ENCODE data around the gene MACC1. TPM values are rescaled to one million over a fixed set of nuclear protein-coding genes. Genes with fewer than 3 reads are reported as not detected.

Gene MACC1
- polyA plus RNA-seq, 1 donor, result 0.04 TPM

DNA sequence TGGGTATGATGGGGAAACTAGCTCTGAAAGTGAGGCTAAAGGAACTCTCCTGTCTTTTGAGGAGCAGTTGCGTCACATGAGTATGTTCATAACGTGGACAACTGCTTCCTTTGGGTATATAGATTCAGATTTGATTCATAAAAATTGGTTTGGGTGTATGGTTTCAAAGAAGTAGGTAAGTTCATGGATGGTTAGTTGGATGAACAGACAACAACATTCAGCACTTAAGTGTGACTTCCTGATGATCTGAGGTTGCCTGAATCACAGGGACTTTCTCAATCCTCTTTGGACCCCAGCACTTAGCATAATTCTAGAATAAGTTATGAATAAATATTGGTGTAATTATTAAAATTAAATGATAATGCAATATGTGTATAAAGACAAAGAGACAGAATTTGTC lies 43.4 kb downstream of the MACC1 start:
- no peak for DNase-seq (ENCODE audit: low read depth)

- peak; percentile 22 for DNase-seq (ENCODE audit: low read depth)
Observed at GRCh38 chr7:20172736-20173334, 44.3 kb downstream of the MACC1 start.

GRCh38 chr7:20170633-20171032 lies 46.6 kb downstream of the MACC1 start:
- DNase-seq (ENCODE audit: low read depth), result no peak

DNA sequence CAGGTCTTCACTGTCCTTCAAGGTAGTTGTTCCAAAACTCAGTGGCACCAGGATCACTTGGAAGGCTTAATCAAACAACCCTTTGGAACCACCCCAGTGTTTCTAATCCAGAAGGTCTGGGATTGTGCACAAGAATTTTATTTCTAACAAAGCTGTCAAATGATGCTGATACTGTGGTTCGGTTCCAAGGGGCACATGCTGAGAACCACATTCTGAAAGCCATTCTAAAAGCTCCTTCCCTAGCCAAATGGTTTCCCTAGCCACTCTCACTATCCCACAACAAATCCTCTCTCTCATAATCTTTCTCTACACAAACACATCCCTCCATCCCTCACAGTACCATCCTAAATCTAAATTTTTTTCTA lies 52.1 kb downstream of the MACC1 start:
- no peak for DNase-seq (ENCODE audit: low read depth)

- no peak for DNase-seq (ENCODE audit: low read depth)
Observed at GRCh38 chr7:20164425-20165145, 52.6 kb downstream of the MACC1 start.

- no peak for DNase-seq (ENCODE audit: low read depth)
Observed at GRCh38 chr7:20162665-20163064, 54.5 kb downstream of the MACC1 start.

- no peak for DNase-seq (ENCODE audit: low read depth)
Observed at GRCh38 chr7:20159226-20159747, 57.9 kb downstream of the MACC1 start.

DNA sequence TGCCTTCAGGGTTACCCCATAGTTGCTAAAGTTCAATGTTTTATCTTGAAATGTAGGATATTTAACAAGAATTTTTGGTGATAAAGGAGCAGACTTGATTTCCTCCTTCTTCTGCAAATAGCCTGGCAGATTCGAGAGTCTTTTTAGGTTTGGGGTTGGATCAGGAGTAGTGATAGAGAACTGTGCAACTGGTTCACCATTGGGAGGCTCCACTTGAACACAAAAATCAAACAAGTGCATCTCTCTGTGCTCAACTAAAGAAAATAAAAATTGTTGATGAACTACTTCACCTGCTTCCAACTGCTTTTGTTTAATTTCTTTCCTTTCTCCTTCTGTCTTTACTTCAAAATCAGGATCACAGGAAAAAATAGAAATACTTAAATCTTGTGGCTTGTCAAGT lies 58.5 kb downstream of the MACC1 start:
- no peak for DNase-seq (ENCODE audit: low read depth)

DNA sequence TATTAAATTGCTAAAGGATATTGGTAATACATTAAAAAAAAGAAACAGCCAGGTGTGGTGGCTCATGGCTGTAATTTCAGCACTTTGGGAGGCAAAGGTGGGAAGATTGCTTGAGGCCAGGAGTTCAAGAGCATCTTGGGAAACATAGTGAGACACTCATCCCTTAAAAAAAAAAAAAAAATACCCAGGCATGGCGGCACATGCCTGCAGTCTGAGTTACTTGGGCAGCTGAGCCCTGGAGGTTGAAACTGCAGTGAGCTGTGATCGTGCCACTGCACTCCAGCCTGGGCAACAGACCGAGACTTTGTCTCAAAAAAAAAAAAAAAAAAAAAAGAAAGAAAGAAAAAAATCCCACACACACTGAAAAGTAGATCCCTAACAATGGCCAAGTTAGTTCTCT lies 59.7 kb downstream of the MACC1 start:
- no peak for DNase-seq (ENCODE audit: low read depth)

- DNase-seq (ENCODE audit: low read depth), result no peak
Observed at GRCh38 chr7:20153999-20154398, 63.2 kb downstream of the MACC1 start.

DNA sequence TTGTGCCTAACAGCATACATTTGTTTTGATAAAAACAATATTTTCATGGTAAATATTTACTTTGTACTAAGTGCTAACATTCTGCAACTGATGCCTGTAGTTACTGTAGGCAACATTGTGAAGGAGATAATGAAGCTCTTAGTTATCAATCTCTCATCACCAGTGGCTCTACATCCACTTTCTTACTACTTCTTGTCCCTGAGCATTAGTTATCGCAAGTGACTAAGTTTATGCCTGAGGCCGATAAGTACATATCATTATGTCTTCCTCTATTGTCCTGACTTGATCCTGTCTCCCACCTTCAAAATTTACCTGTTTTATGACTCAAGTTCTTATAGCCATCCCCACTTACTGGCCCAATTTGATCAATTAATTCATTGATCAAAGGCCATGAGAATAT lies 63.6 kb downstream of the MACC1 start:
- no peak for DNase-seq (ENCODE audit: low read depth)

GRCh38 chr7:20152511-20152910 lies 64.7 kb downstream of the MACC1 start:
- no peak for DNase-seq (ENCODE audit: low read depth)

DNA sequence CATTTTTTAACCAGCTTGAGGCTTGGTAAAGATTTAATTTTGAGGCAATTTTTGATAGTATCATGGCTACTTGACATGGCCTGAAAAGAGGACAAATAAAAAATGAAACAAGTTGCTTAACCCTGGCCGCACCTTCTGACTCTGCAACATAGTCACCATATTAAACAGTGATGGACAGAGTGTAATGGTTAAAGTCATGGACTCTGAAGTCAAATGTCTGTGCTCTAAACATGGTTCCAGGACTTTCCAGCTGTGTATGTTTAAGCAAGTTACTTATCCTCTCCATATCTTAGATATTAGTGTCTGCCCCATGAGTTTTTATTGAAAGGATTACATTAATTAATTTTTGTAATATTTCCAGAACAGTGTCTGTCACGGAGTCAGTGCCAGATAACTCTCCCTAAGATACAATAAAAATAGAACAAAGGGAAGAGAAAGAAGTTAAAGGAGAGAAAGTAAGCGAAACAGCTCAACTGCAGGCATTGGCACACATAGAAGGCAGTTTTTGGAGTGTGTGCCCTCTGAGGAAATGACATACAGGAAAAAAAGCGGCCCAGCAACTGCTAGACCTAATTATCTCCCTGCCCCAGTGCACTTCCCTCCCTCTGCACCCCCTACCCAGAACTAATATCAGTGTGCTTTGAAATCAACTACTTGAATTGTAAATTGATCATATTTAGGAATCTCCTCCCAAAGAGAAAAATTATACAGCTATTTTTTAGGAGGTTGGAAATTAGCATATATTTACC lies 65.3 kb downstream of the MACC1 start:
- no peak for DNase-seq (ENCODE audit: low read depth)

DNA sequence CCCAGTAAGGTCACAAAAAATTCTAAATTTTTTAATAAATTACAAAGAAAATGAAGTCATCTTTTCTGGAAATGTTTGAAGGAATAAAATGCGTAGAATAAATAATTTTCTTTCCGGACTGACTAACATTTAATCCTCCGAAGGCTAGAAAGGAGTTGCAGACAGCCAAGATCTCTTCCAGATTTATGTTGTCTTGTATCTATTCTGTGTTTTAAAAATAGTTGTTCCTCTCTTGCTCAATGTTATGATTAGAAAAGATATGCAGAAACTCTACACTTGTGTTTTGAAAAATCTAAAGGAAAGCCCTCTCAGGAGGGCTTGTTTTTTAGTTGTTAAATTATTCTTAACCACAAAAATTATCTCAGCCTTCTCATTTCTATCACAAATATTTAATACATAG lies 70.7 kb downstream of the MACC1 start:
- DNase-seq (ENCODE audit: low read depth), result peak; percentile 19

DNA sequence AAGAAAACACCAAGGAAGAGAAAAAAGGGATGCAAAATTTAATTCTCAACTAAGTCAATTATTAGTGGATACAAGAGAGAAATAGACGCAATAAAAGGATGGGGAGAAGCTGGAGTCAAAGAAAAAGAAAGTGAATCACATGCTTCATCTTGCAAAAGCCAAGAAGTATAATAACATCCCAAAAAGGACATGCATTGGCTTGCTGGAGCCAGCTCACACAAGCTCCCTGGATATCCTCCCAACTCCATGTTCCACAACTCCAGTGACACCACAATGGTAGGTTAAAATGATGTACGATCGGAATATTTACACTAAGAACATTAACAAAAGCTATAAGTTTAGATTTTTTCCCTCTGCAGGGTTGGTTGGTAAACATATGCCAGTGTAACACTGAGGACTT lies 72.4 kb downstream of the MACC1 start:
- no peak for DNase-seq (ENCODE audit: low read depth)

GRCh38 chr7:20141666-20142065 lies 75.5 kb downstream of the MACC1 start:
- no peak for DNase-seq (ENCODE audit: low read depth)

- no peak for DNase-seq (ENCODE audit: low read depth)
Observed at GRCh38 chr7:20141002-20141345, 76.2 kb downstream of the MACC1 start.

DNA sequence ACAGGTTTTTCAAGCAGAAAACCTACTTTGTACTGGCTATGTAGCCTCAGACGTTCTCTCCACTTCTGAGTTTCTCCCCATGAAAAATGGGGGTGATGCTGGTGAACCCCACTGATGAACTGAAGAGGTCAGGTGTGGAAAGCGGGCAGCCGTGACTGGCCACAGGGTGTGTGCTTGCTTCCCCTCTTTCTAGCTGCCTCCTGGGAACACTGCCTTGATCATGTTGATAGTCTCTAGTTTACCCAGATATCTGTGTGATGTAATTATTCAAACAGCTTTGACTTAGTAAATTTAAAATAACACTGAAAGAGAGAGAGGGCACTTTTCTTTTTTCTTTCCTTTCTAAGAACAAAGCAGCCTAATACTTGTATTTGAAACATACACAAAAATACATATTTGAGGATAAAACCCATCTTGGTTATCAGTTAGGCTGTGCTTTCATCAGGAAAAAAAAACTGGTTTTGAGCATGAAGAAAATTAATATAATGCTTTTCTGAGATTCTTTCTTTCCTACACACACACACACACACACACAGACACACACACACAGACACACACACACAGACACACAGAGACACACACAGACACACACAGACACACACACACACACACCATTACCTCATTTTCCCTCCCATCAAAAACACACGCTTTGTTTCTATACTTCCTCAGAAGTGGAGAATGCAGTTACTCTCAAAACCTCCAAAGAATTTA lies 76.7 kb downstream of the MACC1 start:
- no peak for DNase-seq (ENCODE audit: low read depth)

DNA sequence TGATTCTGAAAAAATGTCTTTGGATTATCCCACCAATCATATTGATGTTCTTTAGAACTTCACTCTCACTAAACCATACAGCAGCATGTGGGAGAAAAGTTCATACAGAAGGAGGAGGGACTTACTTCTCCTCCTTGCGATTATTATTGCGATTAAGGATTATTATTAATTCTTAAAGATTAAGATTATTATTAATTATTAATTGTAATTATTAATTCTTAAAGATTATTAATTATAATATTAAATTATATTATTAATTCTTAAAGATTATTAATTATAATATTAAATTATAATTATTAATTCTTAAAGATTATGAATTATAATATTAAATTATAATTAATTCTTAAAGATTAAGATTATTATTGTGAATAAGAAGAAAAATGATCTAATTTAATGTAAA lies 80.5 kb downstream of the MACC1 start:
- DNase-seq (ENCODE audit: low read depth), result no peak

DNA sequence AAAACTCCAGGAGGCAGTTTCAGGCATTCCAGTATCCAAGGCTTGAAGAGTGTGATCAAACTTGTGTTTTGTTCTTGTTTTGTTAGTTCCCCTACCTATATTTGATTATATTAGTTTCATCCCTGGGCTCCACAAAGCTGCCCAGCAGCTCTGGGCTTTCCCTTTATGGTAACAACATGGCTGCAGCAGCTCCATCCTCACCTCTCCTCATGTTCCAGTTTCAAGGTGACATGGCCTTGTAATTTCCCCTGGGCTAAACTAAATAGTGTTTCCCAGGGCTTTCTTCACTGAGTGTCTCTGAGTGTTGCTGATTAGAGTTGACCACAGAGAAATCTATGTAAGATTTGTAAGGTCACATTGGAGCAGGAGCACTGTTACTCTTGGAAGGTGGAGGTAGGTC lies 83.4 kb downstream of the MACC1 start:
- no peak for DNase-seq (ENCODE audit: low read depth)

GRCh38 chr7:20132585-20132984 lies 84.6 kb downstream of the MACC1 start:
- no peak for DNase-seq (ENCODE audit: low read depth)

DNA sequence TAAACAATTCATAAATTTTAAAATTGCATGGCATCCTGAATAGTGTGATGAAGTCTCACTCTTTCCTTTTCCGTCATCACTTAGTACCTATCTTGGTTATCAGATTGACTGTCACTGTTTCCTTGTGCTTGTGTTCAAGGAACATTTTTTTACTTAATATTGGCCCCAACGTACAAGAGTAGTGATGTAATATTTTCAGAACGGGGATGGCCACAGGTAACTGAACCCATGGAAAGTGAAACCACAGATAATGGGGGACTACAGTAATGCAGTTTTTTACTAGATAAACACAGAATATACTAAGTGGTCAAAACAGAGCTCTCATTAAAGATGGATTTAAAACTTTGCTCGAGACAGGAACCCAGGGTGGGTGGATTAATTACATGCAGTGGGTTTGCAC lies 85.4 kb downstream of the MACC1 start:
- DNase-seq (ENCODE audit: low read depth), result no peak
